H9 (cell line): Measurements from ENCODE around the gene ZNF451. TPM values are rescaled to one million over a fixed set of nuclear protein-coding genes. Genes with fewer than 3 reads are reported as not detected.

Experiments
- DNase-seq: peaks from one replicate; pipeline ENCODE4 v3.0.0-alpha.2; 2017
- H2AFZ ChIP-seq: one replicate; pipeline ENCODE4 v1.6.1; 2013; ENCODE audit warnings: mild to moderate bottlenecking, low read length, control low read depth, moderate library complexity
- H2AK5ac ChIP-seq: 2 replicates; pipeline ENCODE4 v1.6.1; 2013; ENCODE audit warnings: low read length, control low read depth, mixed read lengths; ENCODE audit not compliant: insufficient read length
- H2BK120ac ChIP-seq: one replicate; pipeline ENCODE4 v1.6.1; 2013; ENCODE audit warnings: low read depth, mild to moderate bottlenecking, low read length, control low read depth, inconsistent platforms; ENCODE audit not compliant: poor library complexity, severe bottlenecking
- H2BK12ac ChIP-seq: 2 replicates; pipeline ENCODE4 v1.6.1; 2013; ENCODE audit warnings: low read length, control low read depth, mixed read lengths, low read depth; ENCODE audit not compliant: insufficient read length
- H2BK15ac ChIP-seq: 2 replicates; pipeline ENCODE4 v1.6.1; 2013; ENCODE audit warnings: low read depth, low read length, control low read depth
- H2BK20ac ChIP-seq: one replicate; pipeline ENCODE4 v1.6.1; 2013; ENCODE audit warnings: low read depth, mild to moderate bottlenecking, low read length, control low read depth, inconsistent platforms; ENCODE audit not compliant: poor library complexity, severe bottlenecking
- H2BK5ac ChIP-seq: 2 replicates; pipeline ENCODE4 v1.6.1; 2013; ENCODE audit warnings: low read length, control low read depth, mixed read lengths; ENCODE audit not compliant: insufficient read length
- H3K14ac ChIP-seq: 2 replicates; pipeline ENCODE4 v1.6.1; 2013; ENCODE audit warnings: low read length, control low read depth; ENCODE audit not compliant: insufficient read depth
- H3K18ac ChIP-seq: 2 replicates; pipeline ENCODE4 v1.6.1; 2013; ENCODE audit warnings: low read depth, mild to moderate bottlenecking, mixed read lengths, low read length, control low read depth; ENCODE audit not compliant: insufficient read length
- H3K23ac ChIP-seq: 2 replicates; pipeline ENCODE4 v1.6.1; 2013; ENCODE audit warnings: low read length, control low read depth, mixed read lengths, low read depth; ENCODE audit not compliant: insufficient read length
- H3K23me2 ChIP-seq: 2 replicates; pipeline ENCODE4 v1.6.1; 2013; ENCODE audit warnings: low read depth, mild to moderate bottlenecking, mixed read lengths, low read length, control low read depth; ENCODE audit not compliant: insufficient read length, poor library complexity, severe bottlenecking
- H3K27ac ChIP-seq: 2 replicates; pipeline ENCODE4 v1.5.1; 2013; ENCODE audit warnings: low read length, control low read depth, mixed read lengths, low read depth; ENCODE audit not compliant: insufficient read length
- H3K27me3 ChIP-seq: 2 replicates; pipeline ENCODE4 v1.6.1; 2013; ENCODE audit warnings: low read length, control low read depth, inconsistent platforms; ENCODE audit not compliant: insufficient read depth
- H3K4ac ChIP-seq: 2 replicates; pipeline ENCODE4 v1.6.1; 2013; ENCODE audit warnings: low read depth, mild to moderate bottlenecking, control low read depth, inconsistent platforms, low read length, moderate library complexity
- H3K4me1 ChIP-seq: 2 replicates; pipeline ENCODE4 v1.6.1; 2013; ENCODE audit warnings: low read length, control low read depth, inconsistent platforms; ENCODE audit not compliant: insufficient read depth
- H3K4me2 ChIP-seq: 2 replicates; pipeline ENCODE4 v1.6.1; 2013; ENCODE audit warnings: low read length, control low read depth, mixed read lengths; ENCODE audit not compliant: insufficient read length, insufficient read depth
- H3K56ac ChIP-seq: 2 replicates; pipeline ENCODE4 v1.6.1; 2013; ENCODE audit warnings: low read depth, mild to moderate bottlenecking, mixed read lengths, low read length, control low read depth; ENCODE audit not compliant: insufficient read length
- H3K79me1 ChIP-seq: 2 replicates; pipeline ENCODE4 v1.6.1; 2013; ENCODE audit warnings: low read depth, mild to moderate bottlenecking, moderate library complexity, low read length, control low read depth, inconsistent platforms; ENCODE audit not compliant: insufficient read depth, poor library complexity, severe bottlenecking
- H3K79me2 ChIP-seq: 2 replicates; pipeline ENCODE4 v1.6.1; 2013; ENCODE audit warnings: low read length, control low read depth, inconsistent platforms; ENCODE audit not compliant: insufficient read depth
- H3K9ac ChIP-seq: 2 replicates; pipeline ENCODE4 v1.6.1; 2013; ENCODE audit warnings: low read length, control low read depth, mixed read lengths; ENCODE audit not compliant: insufficient read length; ENCODE audit errors: extremely low read depth
- H3K9me3 ChIP-seq: one replicate; pipeline ENCODE4 v1.6.1; 2013; ENCODE audit warnings: low read depth, low read length, inconsistent platforms; ENCODE audit not compliant: control insufficient read depth
- H3T11ph ChIP-seq: one replicate; pipeline ENCODE4 v1.6.1; 2013; ENCODE audit warnings: mild to moderate bottlenecking, low read length, control low read depth, inconsistent platforms
- H4K20me1 ChIP-seq: one replicate; pipeline ENCODE4 v1.6.1; 2013; ENCODE audit not compliant: control insufficient read depth, insufficient read length, insufficient read depth
- H4K5ac ChIP-seq: 2 replicates; pipeline ENCODE4 v1.6.1; 2013; ENCODE audit warnings: low read depth, mild to moderate bottlenecking, mixed read lengths, low read length, control low read depth; ENCODE audit not compliant: insufficient read length
- H4K8ac ChIP-seq: replicated peaks from 2 replicates; pipeline ENCODE4 v1.6.1; 2013; ENCODE audit warnings: low read length, control low read depth, mixed read lengths, low read depth; ENCODE audit not compliant: insufficient read length
- H4K91ac ChIP-seq: 2 replicates; pipeline ENCODE4 v1.6.1; 2013; ENCODE audit warnings: low read depth, mild to moderate bottlenecking, moderate library complexity, mixed read lengths, low read length, control low read depth; ENCODE audit not compliant: insufficient read length
- H3K27ac Mint-ChIP-seq, 3 experiments: 2 replicates in 2 of 3; 3 replicates in 1 of 3; pipeline ENCODE4 v1.8.0; 2020 to 2021; ENCODE audit warnings: mixed read lengths in 3 of 3, mild to moderate bottlenecking in 1 of 3, moderate library complexity in 1 of 3
- H3K27me3 Mint-ChIP-seq: 2 replicates; pipeline ENCODE4 v1.8.0; 2021; ENCODE audit warnings: low read depth, mild to moderate bottlenecking, moderate library complexity, mixed read lengths
- H3K36me3 Mint-ChIP-seq, 3 experiments: 2 replicates in 2 of 3; 3 replicates in 1 of 3; pipeline ENCODE4 v1.8.0; 2020 to 2021; ENCODE audit warnings: low read depth in 3 of 3, mixed read lengths in 3 of 3; ENCODE audit not compliant: insufficient read depth in 1 of 3
- H3K4me1 Mint-ChIP-seq, 2 experiments: 2 replicates each; pipeline ENCODE4 v1.8.0; 2020; ENCODE audit warnings: mixed read lengths in 2 of 2
- H3K4me3 Mint-ChIP-seq, 2 experiments: 2 replicates in 1 of 2; 3 replicates in 1 of 2; pipeline ENCODE4 v1.8.0; 2020 to 2021; ENCODE audit warnings: mild to moderate bottlenecking in 2 of 2, mixed read lengths in 2 of 2, moderate library complexity in 1 of 2
- H3K9me3 Mint-ChIP-seq, 2 experiments: 2 replicates in 1 of 2; 3 replicates in 1 of 2; pipeline ENCODE4 v1.8.0; 2020; ENCODE audit warnings: mild to moderate bottlenecking in 2 of 2, mixed read lengths in 2 of 2, moderate library complexity in 1 of 2
- CTCF ChIP-seq: fragments of 200-600 bp; sonication (generic); conservative IDR thresholded peaks from 3 replicates; pipeline ENCODE4 v1.8.0; 2021; ENCODE audit warnings: antibody characterized with exemption, mild to moderate bottlenecking
- WGBS: extraction: QIAGEN DNeasy Blood & Tissue Kit; methylation state at CpG from one replicate; pipeline ENCODE4 v1.1.7; 2013; ENCODE audit warnings: missing lambda C conversion rate, low lambda C conversion rate, mixed read lengths; ENCODE audit not compliant: insufficient read length; ENCODE audit errors: extremely low coverage; 5-methylcytosine and 5-hydroxymethylcytosine counted together
- total RNA-seq: library from RNA; stranded (reverse); gene quantifications from 2 replicates; pipeline ENCODE4 v1.2.1, GENCODE V29; 2021

ZNF451 gene
- total RNA-seq, 1 experiment from 2014 or later = 71.2 TPM

GRCh38 chr6:57173886-57174510 lies 84.0 kb downstream of the ZNF451 start:
- peaks cover 16% of the 10 kb centered on the region; the same call in 1 of the 2 replicates for H3K79me2 ChIP-seq

More at GRCh38 chr6:57173886-57174510, 84.0 kb downstream of the ZNF451 start:
- Histone ChIP-seq H3K27me3 (no peaks in the 10 kb centered on the region; the same call in 1 of the 2 replicates), H3K4me2 (peak overlapping the region; percentile 95), H3K9me3 (no peaks in the 10 kb centered on the region), H2AK5ac (no peak overlapping the region), H4K20me1 (no peaks in the 10 kb centered on the region), H3K23ac (no peak overlapping the region), H3K9ac (peak overlapping the region; percentile 76), H3K14ac (peak overlapping the region; percentile 1; the same call in 1 of the 2 replicates), H3K27ac (peak overlapping the region; percentile 28), H3K79me1 (no peaks in the 10 kb centered on the region), H3T11ph (no peak overlapping the region), H3K56ac (no peak overlapping the region), H3K4ac (no peak overlapping the region), H2BK120ac (no peak overlapping the region), H2BK20ac (no peak overlapping the region), H4K8ac (no peak overlapping the region), H2BK12ac (no peak overlapping the region), H3K18ac (no peak overlapping the region), H4K91ac (no peak overlapping the region), H2BK15ac (no peak overlapping the region), H4K5ac (no peak overlapping the region), H3K23me2 (peaks cover 11% of the 10 kb centered on the region), H3K4me1 (no peaks in the 10 kb centered on the region), H2BK5ac (no peak overlapping the region), H2AFZ (no peak overlapping the region)
- H3K4me1 Mint-ChIP-seq = peaks cover 34 to 41% of the 10 kb centered on the region in 2 experiments
- no CpG with 5 or more reads among the region's 5 CpGs for WGBS
- no peaks in the 10 kb centered on the region; a peak in 1 of 5 replicates for H3K9me3 Mint-ChIP-seq
- peak; percentile 28 for DNase-seq
- no peaks in the 10 kb centered on the region; a peak in 1 of 7 replicates for H3K36me3 Mint-ChIP-seq
- no peak for TF ChIP-seq CTCF
- H3K27me3 Mint-ChIP-seq = no peaks in the 10 kb centered on the region
- H3K27ac Mint-ChIP-seq = peak overlapping the region; percentile 27 to 76 (median 48); a peak in 5 of 7 replicates
- H3K4me3 Mint-ChIP-seq = peak overlapping the region; percentile 83 to 94
